GM12878 (cell line): Measurements from ENCODE around the gene BRICD5. TPM values are rescaled to one million over a fixed set of nuclear protein-coding genes. Genes with fewer than 3 reads are reported as not detected.

Experiments
- ATAC-seq: fragments of 200-7000 bp; cut with Tn5 transposase; 3 replicates; pipeline ENCODE4 v1.9.1; 2020; ENCODE audit warnings: mild to moderate bottlenecking, moderate library complexity
- BruUV-seq: library from RNA; stranded (reverse); fragments of 400-500 nt; replicated peaks from 2 replicates; lab custom pipeline; 2021; lab: Mats Ljungman, UMichigan
- CTCF ChIA-PET: fragments of 300-600 bp; sonication (Branson Sonifier 250); formaldehyde crosslinking; extraction: SDS; loops from one replicate; lab custom pipeline; 2021; ENCODE audit warnings: inconsistent platforms; lab: Yijun Ruan, JAX
- POLR2A ChIA-PET: fragments of 350-600 bp; formaldehyde crosslinking; extraction: SDS; loops from one replicate; lab custom pipeline; 2021; ENCODE audit warnings: inconsistent platforms; lab: Charles Lee
- RAD21 ChIA-PET: fragments of 300-600 bp; sonication (Branson Sonifier 250); formaldehyde crosslinking; loops from one replicate; lab custom pipeline; 2023; ENCODE audit warnings: antibody characterized with exemption; ENCODE audit not compliant: unreplicated experiment; lab: Charles Lee
- SMC1A ChIA-PET: fragments of 300-600 bp; sonication (Branson Sonifier 250); formaldehyde crosslinking; loops from one replicate; lab custom pipeline; 2023; ENCODE audit not compliant: unreplicated experiment, uncharacterized antibody; lab: Charles Lee
- DNase-seq: peaks from one replicate; pipeline ENCODE4 v3.0.0-alpha.2; 2011; ENCODE audit warnings: low read depth, low spot score
- FAIRE-seq: peaks from 3 replicates; lab custom pipeline; 2011; peaks lifted over from hg19 to GRCh38; lab: Jason Lieb, UNC
- H2AFZ ChIP-seq: 2 replicates; pipeline ENCODE4 v1.6.0; 2011; ENCODE audit warnings: low read depth, low read length, control low read depth; ENCODE audit not compliant: control insufficient read depth
- H3K27ac ChIP-seq: 2 replicates; pipeline ENCODE4 v1.5.1; 2011; ENCODE audit warnings: control low read depth; ENCODE audit not compliant: control insufficient read depth, insufficient read depth
- H3K27me3 ChIP-seq, 2 experiments: replicated peaks in 1 of 2; 2 replicates each; pipeline versions ENCODE4 v1.6.0 to v1.6.1; 2011; ENCODE audit warnings: low read length in 1 of 2; ENCODE audit not compliant: control insufficient read depth in 2 of 2, insufficient read depth in 2 of 2
- H3K36me3 ChIP-seq, 2 experiments: 2 replicates each; pipeline ENCODE4 v1.5.1; 2011; ENCODE audit warnings: low read length in 1 of 2; ENCODE audit not compliant: control insufficient read depth in 2 of 2, insufficient read depth in 2 of 2
- H3K4me1 ChIP-seq: 2 replicates; pipeline ENCODE4 v1.6.1; 2011; ENCODE audit warnings: mild to moderate bottlenecking, low read length, moderate library complexity, mixed read lengths; ENCODE audit not compliant: control insufficient read depth, insufficient read depth
- H3K4me2 ChIP-seq: 2 replicates; pipeline ENCODE4 v1.6.0; 2011; ENCODE audit warnings: control low read depth; ENCODE audit not compliant: control insufficient read depth, insufficient read depth
- H3K4me3 ChIP-seq: fragments of 200-600 bp; sonication (generic); 2 replicates; pipeline ENCODE4 v1.5.1; 2016
- H3K79me2 ChIP-seq: 2 replicates; pipeline ENCODE4 v1.6.0; 2011; ENCODE audit warnings: low read length; ENCODE audit not compliant: control insufficient read depth, insufficient read depth
- H3K9ac ChIP-seq: 2 replicates; pipeline ENCODE4 v1.8.0; 2011; ENCODE audit warnings: low read length, control low read depth, mixed read lengths; ENCODE audit not compliant: control insufficient read depth, insufficient read depth
- H3K9me3 ChIP-seq: replicated peaks from 3 replicates; pipeline ENCODE4 v1.5.1; 2011; ENCODE audit warnings: mild to moderate bottlenecking, low read length; ENCODE audit not compliant: control insufficient read depth, insufficient read depth
- H4K20me1 ChIP-seq: 2 replicates; pipeline ENCODE4 v1.6.0; 2011; ENCODE audit not compliant: control insufficient read depth, insufficient read depth
- HDGF ChIP-seq: fragments of 450-650 bp; IDR thresholded peaks from 2 replicates; pipeline ENCODE4 v1.6.1; 2016; ENCODE audit warnings: antibody characterized with exemption
- IRF3 ChIP-seq: fragments of 450-650 bp; IDR thresholded peaks from 2 replicates; pipeline ENCODE4 v1.6.1; 2014; ENCODE audit warnings: mild to moderate bottlenecking
- IRF4 ChIP-seq: IDR thresholded peaks from 2 replicates; pipeline ENCODE4 v1.6.1; 2011; ENCODE audit warnings: low read depth, low read length
- PKNOX1 ChIP-seq: fragments of 450-650 bp; IDR thresholded peaks from 2 replicates; pipeline ENCODE4 v1.6.1; 2016; ENCODE audit warnings: mild to moderate bottlenecking
- RUNX3 ChIP-seq: IDR thresholded peaks from 2 replicates; pipeline ENCODE4 v1.6.1; 2012; ENCODE audit warnings: low read length, inconsistent platforms
- TARDBP ChIP-seq: IDR thresholded peaks from 2 replicates; pipeline ENCODE4 v1.6.1; 2016; ENCODE audit warnings: borderline replicate concordance
- ZSCAN29 ChIP-seq: fragments of 450-650 bp; IDR thresholded peaks from 2 replicates; pipeline ENCODE4 v1.6.1; 2017; ENCODE audit warnings: mild to moderate bottlenecking, moderate library complexity
- WGBS: methylation state at CpG from one replicate; pipeline ENCODE4 v1.1.6; 2016; ENCODE audit warnings: low lambda C conversion rate; ENCODE audit not compliant: insufficient replicate concordance, insufficient coverage; ENCODE audit errors: missing lambda C conversion rate; 5-methylcytosine and 5-hydroxymethylcytosine counted together
- in situ Hi-C: fragments of 300-500 bp; cut with MboI; formaldehyde crosslinking; loops from 9 replicates; pipeline ENCODE4 v1.14.3; 2018; ENCODE audit warnings: mixed read lengths
- intact Hi-C: fragments of 100-400 bp; cut with micrococcal nuclease; formaldehyde crosslinking; loops from one replicate; pipeline ENCODE4 v1.14.2; 2022; ENCODE audit not compliant: unreplicated experiment
- polyA plus RNA-seq, 11 experiments: library from polyadenylated mRNA; depleted of rRNA in 4 of 11; unstranded in 6 of 11; stranded (reverse) in 5 of 11; fragments of >200 nt; fragmentation: Nextera tagmentation in 4 of 11; fragmentation: Illumina TruSeq in 1 of 11; extraction: Ambion mirVana in 4 of 11; extraction: Trizol in 1 of 11; gene quantifications; 1 replicate in 1 of 11; 2 replicates in 10 of 11; pipeline versions ENCODE4 v1.2.1 to v1.2.3, GENCODE V29; 2011 to 2016; ENCODE audit warnings: inconsistent platforms in 2 of 11, missing spikeins in 2 of 11, low read depth in 1 of 11
- total RNA-seq, 4 experiments: library from RNA; depleted of rRNA in 3 of 4; stranded (reverse); fragments of >200 nt in 3 of 4; fragmentation: Illumina TruSeq in 1 of 4; extraction: Trizol in 1 of 4; gene quantifications; 2 replicates each; pipeline versions ENCODE4 v1.2.1 to v1.2.3, GENCODE V29; 2013 to 2021
- TF ChIP-seq, protein P1 (sequence below): IDR thresholded peaks from 2 replicates; pipeline ENCODE4 v1.6.1; 2011; ENCODE audit warnings: low read depth, mild to moderate bottlenecking, low read length, moderate library complexity, borderline replicate concordance; ENCODE audit errors: extremely low read depth

The BRICD5 gene
- total and polyA plus RNA-seq, 10 of the 15 experiments (the other 5 are each of a cell fraction or from before 2014, with no cell fraction given): 0.58 to 11.6 (median 1.5) TPM; not detected in 1

GRCh38 chr16:2186505-2186904 is 24.2 kb downstream of the BRICD5 start:
- WGBS: 61% methylated on average over 20 of the region's 20 CpGs
- CTCF ChIA-PET: no interaction called here
- SMC1A ChIA-PET: no interaction called here
- TF ChIP-seq IRF3: no peak
- no peak for TF ChIP-seq IRF4
- no peak for TF ChIP-seq ZSCAN29
- no peak for TF ChIP-seq HDGF
- TF ChIP-seq TARDBP: no peak
- no peak for TF ChIP-seq RUNX3
- no peak for TF ChIP-seq PKNOX1
- TF ChIP-seq, protein P1, sequence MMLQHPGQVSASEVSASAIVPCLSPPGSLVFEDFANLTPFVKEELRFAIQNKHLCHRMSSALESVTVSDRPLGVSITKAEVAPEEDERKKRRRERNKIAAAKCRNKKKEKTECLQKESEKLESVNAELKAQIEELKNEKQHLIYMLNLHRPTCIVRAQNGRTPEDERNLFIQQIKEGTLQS: no peak
- RAD21 ChIA-PET: no interaction called here
- H3K9me3 ChIP-seq: no peaks in the 10 kb centered on the region
- in situ Hi-C loops: no loop called here
- intact Hi-C loops: no loop called here
- no peaks in the 10 kb centered on the region for H3K4me1 ChIP-seq
- no peaks in the 10 kb centered on the region for H4K20me1 ChIP-seq
- H3K9ac ChIP-seq: no peak overlapping the region
- POLR2A ChIA-PET: no interaction called here
- ATAC-seq (no peak), DNase-seq (no peak), FAIRE-seq (no peak)
- H3K4me3 ChIP-seq: no peak overlapping the region
- H3K27ac ChIP-seq: no peak overlapping the region
- no peak overlapping the region for H3K4me2 ChIP-seq
- no peaks in the 10 kb centered on the region for H3K36me3 ChIP-seq
- no peaks in the 10 kb centered on the region for H3K79me2 ChIP-seq
- no peaks in the 10 kb centered on the region; a peak in 1 of 4 replicates for H3K27me3 ChIP-seq
- H2AFZ ChIP-seq: no peak overlapping the region
- no TSS peak for BruUV-seq
